HUDEP-2 (cell line): ENCODE measurements around the gene TULP4.
A peak's percentile ranks its signal among the peaks of the same experiment; 100 is the strongest.
"Not testable (repeated sequence)": the region's sequence is repeated elsewhere in the genome, so short reads cannot be mapped to it uniquely, and the experiment has no call there.

Experiments used
- DNase-seq, 76 experiments: peaks; one replicate each; lab custom pipeline; 2025; ENCODE audit not compliant: unreplicated experiment in 76 of 76; lab: John Stamatoyannopoulos, UW

Gene TULP4

DNA sequence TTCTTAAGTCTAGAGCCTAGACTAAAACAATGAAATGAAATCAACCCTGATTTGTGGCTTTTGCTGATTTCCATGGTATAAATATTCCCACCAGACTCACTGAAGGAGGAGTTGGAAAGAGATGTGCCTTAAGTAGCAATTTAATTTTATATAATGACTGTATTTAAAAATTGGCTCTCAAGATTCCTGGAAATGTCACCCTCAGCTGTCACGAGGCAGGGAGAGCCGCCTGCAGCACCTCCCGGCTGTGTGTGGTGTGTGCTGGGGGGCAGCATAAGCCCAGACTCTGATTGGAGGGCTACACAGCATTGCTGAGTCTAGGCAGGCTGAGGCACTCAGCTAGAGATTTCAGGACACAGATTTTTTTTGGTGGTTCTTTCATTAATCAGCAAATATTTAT lies 207.0 kb downstream of the TULP4 start:
- DNase-seq, result no peak

DNA sequence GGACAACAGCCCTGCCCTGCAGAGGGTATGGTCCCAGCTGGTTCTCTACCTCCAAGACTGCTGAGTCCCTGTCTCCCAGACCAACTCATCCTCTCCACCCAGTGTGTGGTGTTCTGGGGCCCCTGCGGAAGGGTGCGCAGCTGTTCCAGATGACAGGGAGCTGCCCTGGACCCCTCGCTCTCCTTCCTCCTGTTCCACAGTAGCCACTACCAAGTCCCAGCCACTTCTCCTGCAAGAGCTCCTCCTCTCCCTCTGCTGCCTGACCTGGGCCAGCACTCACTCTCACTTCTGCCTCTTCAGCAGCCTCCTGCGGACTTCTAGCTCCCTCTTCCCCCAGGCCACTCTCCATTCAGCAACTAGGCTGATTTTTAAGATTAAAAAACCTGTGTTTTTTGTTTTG lies 207.5 kb downstream of the TULP4 start:
- DNase-seq, result no peak

DNA sequence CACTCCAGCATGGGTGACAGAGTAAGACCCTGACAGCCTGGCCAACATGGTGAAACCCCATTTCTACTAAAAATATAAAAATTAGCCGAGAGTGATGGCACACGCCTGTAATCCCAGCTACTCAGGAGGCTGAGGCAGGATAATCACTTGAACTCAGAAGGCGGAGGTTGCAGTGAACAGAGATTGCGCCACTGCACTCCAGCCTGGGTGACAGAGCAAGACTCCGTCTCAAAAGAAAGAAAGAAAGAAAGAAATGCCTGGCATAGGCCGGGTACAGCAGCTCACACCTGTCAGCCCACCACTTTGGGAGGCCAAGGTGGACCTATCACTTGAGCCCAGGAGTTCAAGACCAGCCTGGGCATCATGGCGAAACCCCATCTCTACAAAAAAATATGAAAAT lies 208.7 kb downstream of the TULP4 start:
- DNase-seq, result not testable (repeated sequence)

DNA sequence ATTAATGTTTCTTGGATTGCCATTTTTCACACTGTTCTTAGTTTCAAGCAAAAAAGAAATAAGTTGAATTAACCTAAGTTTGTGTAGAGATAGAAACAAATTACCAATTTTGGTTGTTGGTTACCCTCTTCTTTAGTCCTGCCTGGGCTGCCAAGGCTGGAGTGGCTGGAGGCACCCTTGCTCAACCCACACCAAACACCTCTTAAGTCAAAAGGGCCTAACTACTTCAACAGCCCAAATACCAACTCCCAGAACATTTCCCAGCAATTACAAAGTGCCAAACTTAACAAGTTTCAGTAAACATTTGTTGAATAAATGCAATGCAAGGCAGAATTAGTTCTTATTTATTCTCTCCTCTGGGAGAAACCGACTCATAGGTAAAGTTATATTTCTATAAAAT lies 209.5 kb downstream of the TULP4 start:
- no peak for DNase-seq

DNA sequence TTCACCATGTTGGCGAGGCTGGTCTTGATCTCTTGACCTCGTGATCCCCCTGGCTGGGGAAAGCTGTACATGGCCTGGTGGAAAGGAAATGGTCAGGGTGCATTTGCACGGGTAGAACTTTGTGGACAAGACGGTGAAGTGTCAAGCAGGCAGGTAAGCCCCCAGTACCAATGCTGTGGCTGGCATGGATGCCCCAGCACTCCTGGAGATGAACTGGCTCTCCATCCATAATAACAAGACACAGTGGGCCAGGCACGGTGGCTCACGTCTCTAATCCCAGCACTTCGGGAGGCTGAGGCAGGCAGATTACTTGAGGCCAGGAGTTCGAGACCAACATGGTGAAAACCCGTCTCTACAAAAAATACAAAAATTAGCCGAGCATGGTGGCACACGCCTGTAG lies 210.4 kb downstream of the TULP4 start:
- DNase-seq, result no peak

DNA sequence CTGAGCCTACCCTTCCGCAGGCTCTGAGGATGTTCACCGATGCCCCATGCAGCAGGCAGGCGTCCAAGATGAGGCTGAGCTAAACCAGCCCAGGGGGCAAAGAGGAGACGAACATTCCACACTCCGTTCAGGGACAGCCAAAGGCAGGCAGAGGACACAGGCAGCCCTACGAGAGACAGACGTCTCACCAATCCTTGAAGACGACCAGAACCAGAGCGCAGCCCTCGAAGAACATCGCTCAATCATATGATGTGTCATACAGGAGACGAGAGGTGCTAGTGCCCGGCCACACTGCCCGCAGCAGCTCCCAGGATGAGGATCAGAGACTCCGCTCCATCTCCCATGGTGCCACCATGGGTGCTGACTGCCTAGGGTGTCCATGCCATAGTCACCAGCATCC lies 212.0 kb downstream of the TULP4 start:
- no peak for DNase-seq

DNA sequence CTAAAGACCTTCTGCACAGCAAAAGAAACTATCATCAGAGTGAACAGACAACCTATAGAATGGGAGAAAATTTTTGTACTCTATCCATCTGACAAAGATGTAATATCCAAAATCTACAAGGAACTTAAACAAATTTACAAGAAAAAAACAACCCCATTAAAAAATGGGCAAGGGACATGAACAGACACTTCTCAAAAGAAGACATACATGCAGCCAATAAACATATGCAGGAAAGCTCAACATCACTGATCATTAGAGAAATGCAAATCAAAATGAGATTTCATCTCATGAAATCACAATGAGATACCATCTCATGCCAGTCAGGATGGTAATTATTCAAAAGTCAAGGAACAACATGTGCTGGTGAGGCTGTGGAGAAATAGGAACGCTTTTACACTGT lies 215.6 kb downstream of the TULP4 start:
- not testable (repeated sequence) for DNase-seq

DNA sequence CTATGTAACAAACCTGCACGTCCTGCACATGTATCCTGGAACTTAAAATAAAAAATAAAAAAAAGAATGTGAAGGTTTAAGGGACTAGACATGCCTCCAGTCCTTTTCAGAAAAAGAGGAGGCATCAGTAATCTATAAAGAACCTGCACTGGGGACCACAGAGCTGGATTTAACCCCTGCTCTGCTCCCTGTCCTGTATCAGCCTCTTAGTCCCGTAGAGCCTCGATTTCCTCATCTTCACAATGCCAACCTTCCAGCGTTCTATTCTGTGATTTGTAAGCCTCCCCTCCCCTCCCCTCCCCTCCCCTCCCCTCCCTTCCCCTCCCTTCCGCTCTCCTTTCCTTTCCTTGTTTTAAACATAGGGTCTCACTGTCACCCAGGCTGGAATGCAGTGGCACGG lies 216.6 kb downstream of the TULP4 start:
- DNase-seq, result no peak

DNA sequence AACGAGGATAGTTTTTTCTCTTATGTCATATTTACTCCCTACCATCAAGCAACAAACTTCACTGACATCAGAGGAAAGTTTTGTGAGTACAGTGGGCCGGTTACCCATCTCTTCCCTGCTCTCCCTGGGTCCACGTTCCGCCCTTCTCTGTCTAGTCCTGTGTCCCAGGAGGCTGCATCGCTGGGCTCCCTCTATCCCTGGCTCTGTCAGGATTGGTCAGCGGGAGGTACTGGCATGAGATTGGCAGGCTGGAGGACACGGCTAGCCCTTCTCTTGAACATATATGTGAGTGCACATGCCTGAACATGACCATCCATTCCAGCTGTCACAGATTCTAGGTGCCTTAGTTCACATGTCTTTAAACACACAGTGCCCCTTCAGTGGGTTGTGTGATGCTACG lies 217.4 kb downstream of the TULP4 start:
- DNase-seq, result no peak

DNA sequence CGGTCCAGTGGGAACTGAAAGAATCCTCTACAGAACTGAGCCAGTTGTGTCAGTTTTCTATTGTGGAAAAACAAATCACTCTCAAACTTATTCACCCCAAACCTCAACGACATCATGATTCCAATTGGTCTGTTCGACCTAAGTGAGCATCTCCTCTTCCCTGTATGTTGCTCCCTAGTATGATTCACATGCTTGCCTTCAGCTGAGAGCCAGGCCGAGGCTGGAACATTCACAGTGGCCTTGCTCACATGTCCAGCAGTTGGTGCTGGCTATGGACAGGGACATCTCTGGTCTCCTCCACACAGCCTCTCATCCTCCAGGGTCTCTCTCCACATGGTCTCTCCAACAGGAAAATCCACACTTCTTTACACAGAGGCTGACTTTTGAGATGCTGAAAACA lies 219.3 kb downstream of the TULP4 start:
- no peak for DNase-seq

DNA sequence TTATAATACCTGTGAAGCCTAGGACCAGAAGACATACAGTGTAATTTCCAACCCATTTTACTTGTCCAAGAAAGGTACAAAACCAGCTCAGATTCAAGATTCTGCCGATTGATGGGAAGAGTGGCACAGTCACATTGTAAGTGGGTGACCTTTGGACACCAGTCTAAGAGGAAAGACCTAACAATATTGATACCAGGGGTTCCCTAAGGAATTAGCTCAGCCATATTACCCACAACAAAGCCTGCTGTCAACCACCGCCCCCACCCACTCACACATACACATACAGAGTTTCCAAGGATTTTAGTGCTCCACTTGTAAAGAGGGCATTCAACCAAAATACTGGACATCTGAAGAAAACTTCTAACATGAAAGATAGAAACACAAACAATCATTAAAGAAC lies 219.7 kb downstream of the TULP4 start:
- DNase-seq, result no peak

DNA sequence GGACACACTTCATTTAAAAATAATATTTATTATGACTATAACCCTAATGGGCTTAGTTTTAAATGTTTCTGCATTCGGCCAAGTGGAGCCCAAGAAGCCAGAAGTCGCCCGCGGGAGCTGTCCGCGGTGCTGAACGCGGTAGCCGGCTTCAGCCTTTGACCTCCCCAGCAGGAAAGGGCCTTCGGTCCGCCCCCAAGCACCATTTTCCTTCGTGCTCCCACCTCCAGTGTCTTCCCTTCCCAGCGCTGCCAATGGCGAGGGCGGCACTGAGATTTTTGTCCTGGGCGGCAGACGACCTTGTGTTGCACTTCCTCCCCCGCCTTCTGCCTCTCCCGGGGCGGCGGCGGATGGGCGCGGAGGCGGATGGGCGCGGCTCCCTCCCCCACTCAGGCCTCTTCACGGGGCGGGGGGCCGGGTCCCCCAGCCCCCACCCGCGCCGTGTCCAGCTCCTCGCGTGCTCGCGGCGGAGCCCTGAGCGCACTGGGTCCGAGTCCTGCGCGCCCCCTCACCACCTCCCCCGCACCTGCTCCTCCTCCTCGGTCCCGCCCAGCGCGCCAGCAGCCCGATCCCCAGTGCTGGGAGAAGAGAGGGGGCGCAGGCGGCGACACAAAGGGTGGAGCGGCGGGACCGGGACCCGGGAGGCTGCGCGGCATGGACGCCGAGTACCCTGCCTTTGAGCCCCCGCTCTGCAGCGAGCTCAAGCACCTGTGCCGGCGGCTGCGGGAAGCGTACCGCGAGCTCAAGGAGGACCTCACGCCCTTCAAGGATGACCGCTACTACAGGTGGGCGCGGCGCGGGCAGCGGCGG lies 224.0 kb downstream of the TULP4 start:
- peak in 70 of 76 experiments; percentile 16 to 86 (median 64) for DNase-seq

DNA sequence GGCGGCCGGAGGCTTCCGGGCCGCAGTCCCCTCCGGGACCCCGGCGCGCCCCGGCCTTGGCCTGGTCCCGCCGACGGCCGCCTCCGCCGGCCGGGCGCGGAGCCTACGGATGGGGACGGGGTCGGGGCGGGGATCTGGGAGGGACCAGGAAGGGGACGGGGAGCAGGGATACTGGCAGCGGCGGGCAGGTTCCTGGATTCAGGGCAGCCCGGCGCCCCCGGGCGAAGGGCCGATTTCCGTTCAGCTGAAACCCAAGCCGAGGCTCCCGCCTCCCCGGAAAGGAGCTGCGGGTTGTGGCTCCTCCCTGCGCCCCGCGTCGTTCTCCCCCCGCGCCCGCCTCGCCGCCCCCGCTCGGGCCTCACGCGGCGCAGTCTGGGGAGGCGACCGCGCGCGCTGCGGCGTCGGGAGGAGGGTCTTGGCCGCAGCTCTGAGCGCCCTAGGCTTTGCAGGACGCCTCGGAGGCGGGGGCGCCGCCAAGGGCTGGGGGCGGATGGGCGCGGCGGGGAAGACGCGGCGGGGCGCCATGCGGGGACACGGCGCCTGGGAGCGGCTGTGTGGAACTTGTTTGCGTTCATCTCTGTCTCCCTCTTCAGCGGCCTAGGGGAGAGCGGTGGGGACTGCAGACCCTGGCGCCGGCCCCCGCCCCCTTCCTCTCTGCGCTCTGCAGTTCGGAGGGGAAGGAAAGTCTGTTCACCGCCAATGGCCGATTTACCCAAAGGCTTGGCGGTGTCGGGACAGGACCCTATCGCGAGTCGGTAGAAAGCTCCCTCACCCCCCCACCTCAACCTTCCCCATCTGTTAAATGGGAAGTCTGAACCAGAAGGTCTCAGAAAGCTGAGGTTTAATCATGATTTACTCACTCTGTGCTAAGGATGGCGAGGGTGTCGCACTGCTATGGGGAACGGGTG lies 224.9 kb downstream of the TULP4 start:
- peak in 5 of 76 experiments; percentile 7 to 53 (median 23) for DNase-seq

DNA sequence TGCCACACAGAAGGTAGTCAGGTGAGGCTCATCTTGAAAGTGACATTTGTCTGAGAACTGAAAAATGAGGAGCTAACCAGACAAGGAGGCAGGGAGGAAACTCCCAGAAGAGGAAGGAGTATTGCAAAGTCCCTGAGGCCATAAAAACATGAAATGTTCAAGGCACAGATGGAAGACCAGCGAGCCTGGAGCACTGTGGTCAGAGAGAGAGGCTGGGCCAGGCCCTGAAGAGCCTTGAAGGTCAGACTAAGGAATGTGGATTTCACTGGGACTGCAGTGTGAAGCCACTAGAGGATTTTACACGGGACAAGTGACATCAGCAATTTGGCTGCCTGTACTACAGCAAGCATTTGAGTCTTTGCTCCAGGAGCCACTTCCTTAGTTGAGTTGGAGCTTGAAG lies 226.5 kb downstream of the TULP4 start:
- no peak for DNase-seq

DNA sequence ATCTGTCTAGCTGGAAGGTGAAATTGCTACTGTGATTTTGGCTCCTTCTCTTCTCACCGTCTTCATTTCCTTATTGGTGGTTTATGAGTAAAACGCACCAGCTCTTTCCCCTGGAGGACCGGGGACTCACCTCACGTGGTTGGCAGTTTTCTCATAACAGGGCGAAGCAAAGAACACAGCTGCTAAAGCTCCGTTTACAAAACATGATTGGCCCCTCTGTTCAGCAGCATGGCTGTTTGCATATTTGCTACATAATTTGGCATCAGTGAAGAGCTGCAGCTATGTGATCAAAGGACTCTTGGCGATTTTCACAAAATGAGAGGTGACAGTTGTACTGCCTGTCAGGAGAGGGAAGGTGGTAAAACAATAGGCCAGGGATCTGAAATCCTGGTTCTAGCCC lies 227.1 kb downstream of the TULP4 start:
- DNase-seq, result no peak

DNA sequence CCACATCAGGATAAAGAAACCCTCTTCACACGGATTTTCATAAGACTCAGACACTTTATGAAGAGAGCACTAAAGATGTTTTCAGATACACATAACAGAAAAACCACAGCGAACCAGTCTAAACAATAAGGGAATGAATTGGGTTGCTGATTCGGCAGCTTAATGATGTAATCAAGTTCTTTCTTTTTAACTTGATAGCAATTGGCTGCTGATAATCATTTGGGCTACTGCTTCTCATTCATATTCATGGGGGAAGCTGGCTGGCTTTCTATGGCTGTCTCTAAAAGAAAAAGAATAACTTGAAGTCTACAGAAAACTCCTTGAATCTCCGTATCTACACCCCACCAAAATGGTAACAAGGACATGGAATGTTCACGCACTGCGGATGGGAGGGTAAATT lies 227.6 kb downstream of the TULP4 start:
- DNase-seq, result no peak

DNA sequence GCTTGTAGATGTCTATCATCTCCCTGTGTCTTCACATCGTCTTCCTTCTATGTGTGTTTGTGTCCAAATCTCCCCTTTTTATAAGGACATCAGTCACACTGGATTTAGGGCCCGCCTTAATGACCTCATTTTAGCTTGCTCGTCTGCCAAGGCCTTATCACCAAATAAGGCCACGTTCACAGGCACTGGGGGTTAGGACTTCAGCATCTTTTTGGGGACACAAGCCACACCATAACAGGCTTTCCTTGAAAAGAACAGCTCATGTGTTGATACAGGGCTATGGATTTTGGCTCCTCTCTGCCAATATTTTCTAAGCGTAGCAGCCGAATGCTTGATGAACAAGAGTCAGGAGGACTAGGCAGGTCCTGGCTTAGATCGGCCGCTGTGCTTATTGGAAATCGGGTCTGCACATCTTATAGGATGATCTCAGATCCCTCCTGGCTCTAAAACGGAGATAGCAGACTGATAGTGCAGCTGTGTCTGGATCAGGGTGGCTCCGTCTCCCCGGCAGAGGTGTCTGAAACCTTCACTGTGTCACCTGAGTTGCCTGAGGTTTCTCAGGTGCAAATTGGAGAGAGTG lies 231.4 kb downstream of the TULP4 start:
- DNase-seq, result peak in 3 of 76 experiments; percentile 21 to 37 (median 25)

DNA sequence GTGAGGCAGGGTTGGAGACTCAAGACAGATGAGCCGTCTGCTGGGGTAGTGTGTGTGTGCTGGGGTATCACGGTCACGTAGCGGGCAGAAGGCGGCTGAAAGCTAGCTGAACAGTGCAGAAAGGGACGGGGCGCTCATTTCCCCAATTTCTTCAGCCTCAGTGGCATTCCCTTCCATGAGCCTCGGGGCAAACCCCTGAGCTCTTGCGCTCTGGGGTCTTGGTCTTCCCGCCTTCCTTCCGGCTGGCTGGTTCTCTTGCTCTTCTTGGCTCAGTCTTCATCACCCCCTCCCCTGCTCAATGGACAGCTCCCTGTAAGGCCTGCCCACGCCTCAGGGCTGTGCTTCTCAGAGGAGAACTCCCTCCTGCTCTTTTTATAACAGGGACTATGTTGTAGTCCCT lies 232.2 kb downstream of the TULP4 start:
- no peak for DNase-seq

DNA sequence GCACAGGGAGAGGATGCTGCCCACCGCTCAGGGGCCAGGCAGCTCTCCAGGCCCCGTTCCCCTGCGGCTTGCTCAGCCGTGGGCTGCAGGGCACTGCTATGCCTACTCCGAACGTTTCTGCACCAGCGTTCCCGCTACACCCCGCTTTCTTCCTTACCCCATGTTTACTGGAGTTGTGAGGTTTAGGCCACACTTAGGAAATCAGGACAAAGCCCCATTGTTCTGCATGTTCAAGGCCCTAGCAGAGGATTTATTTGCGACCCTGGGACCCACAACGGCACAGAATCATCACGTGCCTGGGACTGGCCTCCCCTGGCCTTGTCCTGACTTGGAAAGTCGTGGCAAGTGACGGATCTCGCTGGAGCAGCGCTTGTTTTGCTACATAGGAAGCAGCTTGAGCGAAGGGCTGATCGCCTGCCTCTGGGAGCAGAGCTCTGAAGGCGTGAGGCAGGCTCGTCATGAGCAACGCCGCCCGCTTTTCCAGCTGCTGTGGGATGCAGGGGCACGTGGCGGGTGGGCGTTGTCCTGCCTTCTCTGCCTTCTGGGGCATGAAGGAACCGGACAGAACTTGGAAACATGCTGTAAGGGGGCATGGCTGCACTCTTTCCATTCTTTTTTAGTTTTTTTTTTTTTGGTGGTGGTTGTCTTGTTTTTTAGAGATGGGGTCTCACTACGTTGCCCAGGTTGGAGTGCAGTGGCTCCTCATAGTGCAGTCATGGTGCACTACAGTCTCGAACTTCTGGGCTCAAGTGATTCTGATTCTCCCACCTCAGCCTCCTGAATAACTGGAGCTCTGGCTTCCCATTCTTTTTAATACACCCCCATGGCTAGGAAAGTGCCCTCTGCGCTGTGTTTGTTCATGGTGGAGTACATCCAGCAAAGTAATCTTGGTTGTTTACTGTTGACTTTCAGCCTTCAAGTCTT lies 233.0 kb downstream of the TULP4 start:
- no peak for DNase-seq

DNA sequence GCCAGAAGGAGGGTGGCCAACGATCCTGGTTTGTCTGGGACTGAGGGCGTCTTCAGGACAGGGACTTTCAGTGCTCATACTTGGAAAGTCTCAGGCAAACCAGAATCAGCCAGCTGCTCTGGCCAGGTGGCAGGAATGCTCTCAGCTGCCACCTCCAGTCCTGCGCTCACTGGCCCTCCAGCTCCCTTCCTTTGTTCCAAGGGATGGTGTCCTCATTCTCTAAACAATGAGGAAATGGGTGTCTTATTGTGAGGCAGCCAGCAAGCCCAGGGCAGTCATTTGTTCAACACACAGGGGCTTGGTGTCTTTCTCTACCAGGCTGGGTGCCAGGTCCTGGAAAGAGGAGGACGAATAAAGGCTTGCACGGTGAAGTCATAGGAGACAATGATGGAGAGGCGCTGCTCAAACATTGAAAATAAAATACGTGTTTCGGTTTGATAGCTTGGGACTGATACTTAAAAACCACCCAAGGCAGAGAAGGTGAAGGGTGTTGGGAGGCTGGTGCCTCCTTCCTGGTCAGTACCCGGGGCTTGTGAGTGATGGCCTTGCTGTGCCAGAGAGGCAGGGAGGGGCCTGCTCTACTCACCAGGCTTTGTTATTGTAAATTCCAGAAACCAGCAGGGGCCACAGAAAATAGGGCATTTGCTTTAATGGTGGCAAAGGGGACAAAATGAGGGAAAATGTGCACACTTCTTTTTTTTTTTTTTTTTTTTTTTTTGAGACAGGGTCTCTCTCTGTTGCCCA lies 236.3 kb downstream of the TULP4 start:
- DNase-seq, result no peak
